Forelimb muscle (tissue), 1 donor: ENCODE results near the gene KCTD16. TPM values are rescaled to one million over a fixed set of nuclear protein-coding genes. Genes with fewer than 3 reads are reported as not detected.

Source experiments
- DNase-seq: peaks from one replicate; pipeline ENCODE4 v3.0.0-alpha.2; 2013; ENCODE audit warnings: low read depth
- polyA plus RNA-seq: library from polyadenylated mRNA; unstranded; fragments of 120-200 nt; gene quantifications from one replicate; pipeline ENCODE4 v1.2.1, GENCODE V29; 2013; ENCODE audit not compliant: insufficient read length

The KCTD16 gene
- polyA plus RNA-seq, 1 donor, result 0.10 TPM

- DNase-seq, result no peak
These were observed 289.9 kb downstream of the KCTD16 start for GRCh38 chr5:144460600-144460999.

DNA sequence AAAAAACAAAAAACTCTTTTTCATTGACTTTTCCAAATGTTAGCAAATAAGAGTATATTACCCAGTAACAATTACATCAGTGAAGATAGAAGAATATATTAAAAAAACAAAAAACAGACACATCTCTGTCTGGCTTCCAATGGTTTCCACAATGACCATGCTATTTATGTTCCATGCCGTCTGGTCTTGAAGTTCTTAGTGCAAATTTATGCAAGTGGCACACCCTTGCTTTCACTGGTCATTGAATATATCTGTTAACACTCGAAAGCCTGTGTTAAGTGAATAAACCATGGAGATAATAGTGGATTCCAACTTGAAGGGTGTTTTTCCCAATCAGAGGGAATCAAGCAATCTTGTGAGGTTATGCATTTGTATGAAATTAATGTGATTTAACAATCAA is 291.9 kb downstream of the KCTD16 start:
- no peak for DNase-seq

DNA sequence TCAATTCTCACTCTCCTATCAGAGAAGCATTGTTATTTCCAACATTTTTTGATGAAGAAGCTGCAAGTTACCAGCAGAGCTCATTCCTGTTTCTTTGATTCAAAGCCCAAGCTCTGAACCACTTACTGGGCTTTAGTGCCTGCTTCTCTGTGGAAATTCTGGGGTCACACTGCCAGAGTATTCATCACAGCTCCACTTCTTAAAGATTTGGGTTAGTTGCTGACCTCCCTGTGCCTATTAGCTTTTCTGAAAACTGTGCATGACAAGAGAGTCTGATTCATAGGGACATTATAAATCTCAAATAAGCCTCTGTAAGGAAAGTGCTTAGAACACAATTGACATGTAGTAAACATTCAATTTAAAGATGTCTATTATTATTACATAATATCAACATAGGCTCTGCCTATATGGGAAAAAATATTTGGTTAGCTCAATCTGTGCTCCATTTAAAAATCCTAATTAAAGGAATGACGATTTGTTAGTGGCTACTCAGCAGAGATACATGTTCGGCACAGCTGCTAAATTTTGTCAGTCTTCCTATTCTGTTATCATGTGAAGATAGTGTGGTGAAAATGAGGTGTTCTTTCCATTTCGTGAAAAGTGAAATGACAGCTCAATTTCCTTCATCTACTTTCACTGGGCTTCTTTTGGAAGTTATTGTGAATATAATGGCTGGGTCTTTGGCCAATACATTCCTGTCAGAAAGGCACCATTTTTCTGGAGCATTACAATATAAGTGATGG is 293.0 kb downstream of the KCTD16 start:
- no peak for DNase-seq

- no peak for DNase-seq
These were observed 293.6 kb downstream of the KCTD16 start for GRCh38 chr5:144464306-144464705.

- DNase-seq, result no peak
These were observed 294.8 kb downstream of the KCTD16 start for GRCh38 chr5:144465441-144465840.

DNA sequence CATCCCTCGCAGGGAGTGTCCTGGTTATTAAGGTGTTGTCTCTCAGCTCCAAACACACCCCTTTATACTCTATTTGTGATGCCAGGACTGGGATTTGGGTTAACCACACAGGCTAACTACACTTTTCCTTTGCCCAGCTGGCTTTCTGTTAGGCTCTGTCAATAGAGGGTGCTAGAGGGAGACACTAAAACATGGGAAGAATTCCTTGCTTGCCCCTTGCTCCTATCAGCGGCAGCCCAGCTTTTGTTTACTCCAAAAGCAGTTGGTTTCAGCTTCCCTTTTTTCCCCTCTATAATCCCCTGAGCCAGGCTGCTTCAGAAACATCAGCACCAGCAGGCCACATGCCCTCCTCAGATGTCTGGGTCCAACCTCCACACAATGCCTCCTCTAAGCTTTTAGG is 297.1 kb downstream of the KCTD16 start:
- no peak for DNase-seq

DNA sequence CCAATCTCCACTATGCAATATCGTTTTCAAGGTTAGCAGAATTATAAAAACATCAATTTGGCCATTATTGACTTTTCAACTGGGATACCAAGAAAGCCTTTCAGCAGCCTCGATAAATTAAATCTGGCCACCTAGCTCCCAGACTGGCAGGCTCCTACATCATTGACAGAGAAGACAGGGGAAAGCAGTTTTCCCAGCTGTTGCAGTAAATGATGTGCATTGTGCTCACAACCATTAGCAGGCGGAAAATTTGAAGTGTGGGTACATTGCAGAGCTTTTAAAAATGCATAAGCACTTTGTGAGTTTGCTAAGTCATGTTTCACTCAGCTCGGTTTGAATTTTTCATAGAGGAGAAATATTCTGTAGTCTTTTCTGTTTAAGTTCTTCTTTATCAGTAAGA is 297.9 kb downstream of the KCTD16 start:
- DNase-seq, result no peak

GRCh38 chr5:144469106-144469505 is 298.4 kb downstream of the KCTD16 start:
- DNase-seq, result no peak

- no peak for DNase-seq
These were observed 301.5 kb downstream of the KCTD16 start for GRCh38 chr5:144472221-144472620.

DNA sequence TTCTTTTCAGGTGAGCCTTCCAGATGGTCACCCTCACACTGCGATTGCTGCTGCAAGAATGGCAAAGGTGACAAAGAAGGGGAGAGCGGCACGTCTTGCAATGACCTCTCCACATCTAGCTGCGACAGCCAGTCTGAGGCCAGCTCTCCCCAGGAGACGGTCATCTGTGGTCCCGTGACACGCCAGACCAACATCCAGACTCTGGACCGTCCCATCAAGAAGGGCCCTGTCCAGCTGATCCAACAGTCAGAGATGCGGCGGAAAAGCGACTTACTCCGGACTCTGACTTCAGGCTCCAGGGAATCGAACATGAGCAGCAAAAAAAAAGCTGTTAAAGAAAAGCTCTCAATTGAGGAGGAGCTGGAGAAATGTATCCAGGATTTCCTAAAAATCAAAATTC is 303.0 kb downstream of the KCTD16 start:
- DNase-seq, result no peak

GRCh38 chr5:144478565-144478964 is 307.9 kb downstream of the KCTD16 start:
- DNase-seq, result no peak

- DNase-seq, result no peak
These were observed 311.2 kb downstream of the KCTD16 start for GRCh38 chr5:144481861-144482260.

- DNase-seq, result no peak
These were observed 313.6 kb downstream of the KCTD16 start for GRCh38 chr5:144484124-144484897.

DNA sequence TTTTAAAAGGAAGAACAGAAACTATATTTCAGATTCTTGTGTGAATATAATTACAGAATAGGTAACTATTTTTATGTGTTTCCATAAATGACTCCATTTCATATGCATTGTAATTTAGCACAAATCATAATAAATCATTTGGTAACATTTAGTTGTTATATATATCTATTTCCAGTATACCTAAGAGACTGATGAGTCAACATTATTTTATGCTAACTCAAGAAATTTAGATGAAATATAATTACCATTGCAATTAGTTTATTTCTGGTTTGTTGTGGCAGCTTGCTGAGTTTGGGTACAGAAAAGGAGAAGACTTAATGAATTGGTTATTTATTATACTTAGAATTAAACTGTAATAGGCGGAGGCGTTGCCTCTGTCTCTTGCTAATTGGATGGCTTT is 314.9 kb downstream of the KCTD16 start:
- no peak for DNase-seq

DNA sequence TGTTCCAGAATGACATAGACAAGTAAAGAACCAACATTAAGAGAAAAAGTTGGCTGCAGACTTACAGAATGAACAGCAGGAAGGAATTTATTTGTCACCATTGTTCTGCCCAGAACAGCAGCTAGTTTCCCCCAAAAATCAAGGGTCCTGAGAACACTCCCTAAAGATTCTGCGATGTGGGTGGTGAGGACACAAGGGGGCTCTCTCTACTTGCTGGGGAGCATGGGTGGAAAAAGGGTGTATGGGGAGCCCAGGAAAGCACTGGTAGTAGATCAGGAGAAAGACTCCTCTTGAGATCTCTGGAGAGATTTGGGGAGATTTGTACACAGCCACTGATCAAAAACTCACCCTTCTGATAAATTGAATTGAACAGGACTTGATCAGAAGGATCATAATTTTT is 316.5 kb downstream of the KCTD16 start:
- no peak for DNase-seq

DNA sequence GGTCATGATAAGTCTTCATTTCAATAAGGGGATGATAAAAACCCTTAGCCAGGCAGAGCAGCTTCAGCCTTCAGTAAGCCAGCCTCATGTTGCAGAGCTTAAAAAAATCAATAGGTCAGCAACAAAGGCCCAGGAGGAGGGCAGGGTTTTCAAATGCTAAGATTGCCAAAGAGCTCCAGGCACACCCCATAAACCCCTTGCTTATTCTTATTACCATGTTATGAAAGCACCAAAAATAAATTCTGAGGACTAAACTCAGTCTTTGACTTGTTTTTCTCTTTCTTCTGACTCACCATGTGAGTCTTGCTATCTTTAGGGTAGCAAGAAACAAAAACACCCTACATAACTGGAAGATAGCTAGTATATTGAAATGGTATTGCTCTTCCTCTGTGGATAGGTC is 317.1 kb downstream of the KCTD16 start:
- no peak for DNase-seq

DNA sequence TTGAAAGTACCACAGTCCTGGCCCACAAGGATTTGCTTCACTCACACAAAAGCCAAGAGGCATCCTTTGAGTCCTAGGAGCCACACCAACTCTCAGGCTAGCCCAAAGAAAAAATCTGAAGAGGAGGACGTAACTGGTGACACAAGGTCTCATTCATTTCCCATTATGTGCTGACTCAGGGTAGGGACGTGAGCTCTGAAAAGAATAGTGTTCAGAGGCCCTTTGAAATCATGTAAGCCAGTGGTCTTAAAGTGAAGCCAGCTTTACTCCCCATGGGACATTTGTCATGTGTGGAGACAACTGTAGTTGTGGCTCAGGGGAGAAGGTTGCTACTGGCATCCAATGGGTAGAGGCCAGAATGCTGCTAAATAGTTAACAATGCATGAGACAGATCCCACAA is 332.4 kb downstream of the KCTD16 start:
- DNase-seq, result no peak

DNA sequence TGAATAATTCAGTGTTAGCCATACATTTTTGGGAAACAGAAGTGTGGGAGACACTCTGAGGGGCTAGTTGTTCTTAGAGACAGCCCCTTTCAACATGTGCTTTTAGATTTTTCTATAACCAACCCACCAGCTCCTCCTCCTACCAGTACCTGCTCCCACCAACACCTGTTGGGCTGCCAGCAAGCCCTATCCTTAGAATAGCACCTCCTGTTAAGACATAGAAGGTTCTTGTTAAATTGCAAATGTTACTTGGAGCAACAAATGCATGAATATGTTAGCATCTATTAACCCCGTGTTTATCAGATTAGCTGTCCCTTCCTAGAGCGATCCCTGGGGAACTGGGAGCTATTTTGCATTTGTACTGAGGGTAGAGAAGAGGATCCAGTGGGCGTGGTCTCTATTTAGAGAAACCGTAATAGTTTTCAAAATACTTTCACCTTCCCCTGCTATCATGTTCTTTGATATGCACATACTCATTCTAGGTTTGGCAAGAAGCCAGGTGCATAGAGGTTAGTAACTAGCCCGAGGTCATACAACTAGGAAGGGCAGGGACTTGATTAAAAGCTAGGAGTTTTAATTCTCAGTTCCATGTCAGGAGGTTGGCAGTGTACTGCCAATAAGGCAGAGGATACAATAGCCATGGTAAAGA is 334.4 kb downstream of the KCTD16 start:
- DNase-seq, result no peak

DNA sequence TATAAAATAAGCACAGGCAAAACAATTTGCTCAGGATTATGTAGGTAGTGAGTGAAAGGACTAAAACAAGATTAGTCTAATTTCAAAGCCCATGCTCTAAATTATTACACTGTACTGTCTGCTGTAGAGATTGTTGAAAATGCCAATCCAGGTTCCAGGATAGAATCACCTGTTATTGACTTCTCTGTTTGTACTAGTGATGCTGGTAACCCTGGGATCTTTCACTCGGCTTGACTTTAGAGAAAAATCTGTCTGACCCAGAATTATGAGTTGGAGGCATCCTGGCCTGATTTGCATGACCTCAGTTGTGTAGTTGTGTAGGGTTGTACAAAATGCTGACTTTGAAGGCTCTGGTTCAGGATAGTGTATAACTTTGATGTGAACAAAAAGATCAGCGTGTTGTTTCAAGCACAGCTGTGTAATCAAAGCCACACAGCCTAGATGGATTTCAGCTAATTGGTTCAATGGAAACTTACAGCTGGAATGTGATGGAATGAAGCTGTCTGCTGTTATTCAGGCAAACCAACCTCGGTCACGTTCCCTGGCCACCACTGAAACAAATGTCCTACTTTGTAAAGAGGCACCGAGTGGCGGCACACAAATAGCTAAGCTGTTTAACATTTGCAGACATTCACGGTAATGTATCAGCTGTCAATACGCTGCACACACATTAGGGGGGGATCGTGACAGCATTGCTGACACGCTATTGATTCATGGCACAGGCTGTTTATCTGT is 340.3 kb downstream of the KCTD16 start:
- no peak for DNase-seq

DNA sequence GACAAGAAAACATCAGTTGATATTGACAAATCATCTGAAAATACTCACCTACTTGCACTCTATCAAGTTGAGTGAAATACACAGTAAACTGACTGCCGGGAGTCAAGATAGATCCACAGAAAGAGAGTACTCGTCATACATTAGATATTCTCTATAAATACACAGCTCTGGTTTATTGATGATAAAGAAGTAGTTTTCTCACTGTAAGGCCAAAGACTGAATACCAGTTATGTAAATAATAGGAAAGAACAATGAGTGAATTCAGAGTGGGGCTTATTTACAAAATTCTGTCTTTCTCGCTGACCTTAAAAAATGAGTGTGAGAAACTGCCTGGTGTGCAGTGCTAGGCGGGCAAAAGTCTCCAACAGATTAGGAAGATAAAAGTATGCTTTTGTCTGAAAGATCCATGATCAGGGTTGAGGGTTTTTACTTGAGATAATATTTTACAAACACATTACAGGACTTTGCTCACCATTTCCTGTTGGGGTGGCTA is 341.0 kb downstream of the KCTD16 start:
- no peak for DNase-seq

- DNase-seq, result no peak
These were observed 352.0 kb downstream of the KCTD16 start for GRCh38 chr5:144522698-144523097.

DNA sequence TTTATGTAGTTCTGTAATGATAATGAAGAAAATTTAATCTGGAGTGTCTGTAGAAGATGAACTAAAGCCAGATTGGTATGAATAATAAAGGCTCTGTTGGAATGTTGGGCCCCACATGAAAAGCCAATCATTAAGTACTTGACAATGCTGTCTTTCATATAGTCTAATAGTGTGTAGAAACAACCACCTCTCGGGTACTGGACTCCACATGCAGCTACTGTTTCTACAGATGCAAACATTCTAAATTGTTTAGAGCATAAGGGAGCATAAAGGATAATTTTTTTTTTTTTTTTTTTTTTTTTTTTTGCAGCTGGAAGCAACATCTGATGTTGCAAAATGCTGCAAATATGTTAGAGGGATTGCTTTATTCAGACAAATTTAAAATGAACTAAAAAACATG is 354.3 kb downstream of the KCTD16 start:
- no peak for DNase-seq
